Natural killer cell (primary cell): Measurements from ENCODE around the gene TRIM52. TPM values are rescaled to one million over a fixed set of nuclear protein-coding genes. Genes with fewer than 3 reads are reported as not detected.
A peak's percentile ranks its signal among the peaks of the same experiment; 100 is the strongest.

Source experiments
- ATAC-seq, 3 donors: fragments of 150-1000 bp in 2 of 3; fragments of 200-7000 bp in 1 of 3; cut with Tn5 transposase; 1 replicate in 1 of 3; 2 replicates in 2 of 3; pipeline ENCODE4 v1.10.0; 2021; ENCODE audit warnings: mild to moderate bottlenecking in 2 of 3, moderate library complexity in 2 of 3
- DNase-seq, 2 donors: peaks; one replicate each; pipeline versions ENCODE4 v3.0.0 to v3.0.0-alpha.2; 2013 to 2021; ENCODE audit warnings: mixed read lengths in 1 of 2
- H3K27ac ChIP-seq: one replicate; pipeline ENCODE4 v1.5.1; 2013; ENCODE audit warnings: mild to moderate bottlenecking, low read length
- H3K27me3 ChIP-seq: one replicate; pipeline ENCODE4 v1.6.1; 2013; ENCODE audit warnings: low read length; ENCODE audit not compliant: control insufficient read depth, insufficient read depth
- H3K36me3 ChIP-seq: one replicate; pipeline ENCODE4 v1.6.1; 2013; ENCODE audit warnings: low read length; ENCODE audit not compliant: control insufficient read depth, insufficient read depth
- H3K4me1 ChIP-seq: one replicate; pipeline ENCODE4 v1.6.1; 2013; ENCODE audit warnings: low read length; ENCODE audit not compliant: control insufficient read depth, insufficient read depth
- H3K4me3 ChIP-seq: one replicate; pipeline ENCODE4 v1.5.1; 2013; ENCODE audit warnings: low read length
- H3K9me3 ChIP-seq: one replicate; pipeline ENCODE4 v1.6.1; 2013; ENCODE audit warnings: low read length; ENCODE audit not compliant: control insufficient read depth, insufficient read depth
- H3K27ac Mint-ChIP-seq, 2 donors: one replicate each; pipeline ENCODE4 v1.8.0; 2022; ENCODE audit warnings: mild to moderate bottlenecking in 2 of 2, mixed read lengths in 2 of 2, moderate library complexity in 1 of 2
- H3K27me3 Mint-ChIP-seq, 2 donors: one replicate each; pipeline ENCODE4 v1.8.0; 2022; ENCODE audit warnings: low read depth in 2 of 2, mixed read lengths in 2 of 2
- H3K36me3 Mint-ChIP-seq: one replicate; pipeline ENCODE4 v1.8.0; 2022; ENCODE audit warnings: mixed read lengths
- H3K4me1 Mint-ChIP-seq, 2 donors: one replicate each; pipeline ENCODE4 v1.8.0; 2022; ENCODE audit warnings: mixed read lengths in 2 of 2
- H3K4me3 Mint-ChIP-seq: one replicate; pipeline ENCODE4 v1.8.0; 2022; ENCODE audit warnings: mild to moderate bottlenecking, moderate library complexity, mixed read lengths
- H3K9me3 Mint-ChIP-seq, 2 donors: one replicate each; pipeline ENCODE4 v1.8.0; 2022; ENCODE audit warnings: mixed read lengths in 2 of 2
- WGBS: methylation state at CpG from one replicate; pipeline ENCODE4 v1.1.7; 2013; ENCODE audit warnings: missing lambda C conversion rate; ENCODE audit not compliant: insufficient coverage; 5-methylcytosine and 5-hydroxymethylcytosine counted together
- intact Hi-C: fragments of 100-400 bp; cut with micrococcal nuclease; formaldehyde crosslinking; loops from one replicate; pipeline ENCODE4 v1.14.2; 2022
- total RNA-seq, 4 donors: library from RNA; stranded (reverse); fragments of 120-200 nt in 1 of 4; gene quantifications; one replicate each; pipeline versions ENCODE4 v1.2.3 to v1.2.4, GENCODE V29; 2013 to 2022
- TF ChIP-seq, protein P1 (sequence below): fragments of 200-600 bp; IDR thresholded peaks from one replicate; pipeline ENCODE4 v1.8.0; 2022; ENCODE audit warnings: antibody characterized with exemption

Gene TRIM52
- total RNA-seq, 3 donors from 2014 or later (not counting 1 experiment from before 2014, with no cell fraction given): 43.4 to 60.0 (median 44.4) TPM

- 54% methylated on average over 22 of the region's 22 CpGs for WGBS
- TF ChIP-seq, protein P1, sequence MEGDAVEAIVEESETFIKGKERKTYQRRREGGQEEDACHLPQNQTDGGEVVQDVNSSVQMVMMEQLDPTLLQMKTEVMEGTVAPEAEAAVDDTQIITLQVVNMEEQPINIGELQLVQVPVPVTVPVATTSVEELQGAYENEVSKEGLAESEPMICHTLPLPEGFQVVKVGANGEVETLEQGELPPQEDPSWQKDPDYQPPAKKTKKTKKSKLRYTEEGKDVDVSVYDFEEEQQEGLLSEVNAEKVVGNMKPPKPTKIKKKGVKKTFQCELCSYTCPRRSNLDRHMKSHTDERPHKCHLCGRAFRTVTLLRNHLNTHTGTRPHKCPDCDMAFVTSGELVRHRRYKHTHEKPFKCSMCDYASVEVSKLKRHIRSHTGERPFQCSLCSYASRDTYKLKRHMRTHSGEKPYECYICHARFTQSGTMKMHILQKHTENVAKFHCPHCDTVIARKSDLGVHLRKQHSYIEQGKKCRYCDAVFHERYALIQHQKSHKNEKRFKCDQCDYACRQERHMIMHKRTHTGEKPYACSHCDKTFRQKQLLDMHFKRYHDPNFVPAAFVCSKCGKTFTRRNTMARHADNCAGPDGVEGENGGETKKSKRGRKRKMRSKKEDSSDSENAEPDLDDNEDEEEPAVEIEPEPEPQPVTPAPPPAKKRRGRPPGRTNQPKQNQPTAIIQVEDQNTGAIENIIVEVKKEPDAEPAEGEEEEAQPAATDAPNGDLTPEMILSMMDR: no peak
Measured at GRCh38 chr5:181224390-181225229, 36.3 kb downstream of the TRIM52 start.

GRCh38 chr5:181223729-181224389 lies 37.1 kb downstream of the TRIM52 start:
- peak; percentile 54 to 76 for DNase-seq

More at GRCh38 chr5:181224390-181225229, 36.3 kb downstream of the TRIM52 start:
- Histone ChIP-seq H3K36me3 (no peaks in the 10 kb centered on the region), H3K4me1 (peaks cover 40% of the 10 kb centered on the region), H3K27ac (peak overlapping the region; percentile 91), H3K4me3 (peak overlapping the region; percentile 82), H3K27me3 (no peaks in the 10 kb centered on the region), H3K9me3 (no peaks in the 10 kb centered on the region)
- peak overlapping the region; percentile 96 to 99 for H3K27ac Mint-ChIP-seq
- intact Hi-C loops: loop anchor here (10.0 kb wide), 1 partner anchor 420 kb away; the partner anchor contains the start of gene MGAT1
- no peaks in the 10 kb centered on the region for H3K9me3 Mint-ChIP-seq
- peak overlapping the region; percentile 95 for H3K4me3 Mint-ChIP-seq
- DNase-seq (peak; percentile 30 to 61), ATAC-seq (no peak)
- peaks cover 6% of the 10 kb centered on the region for H3K36me3 Mint-ChIP-seq
- peaks cover 58 to 64% of the 10 kb centered on the region in 2 donors for H3K4me1 Mint-ChIP-seq
- H3K27me3 Mint-ChIP-seq: peaks cover 0 to 2% of the 10 kb centered on the region in 2 donors

DNA sequence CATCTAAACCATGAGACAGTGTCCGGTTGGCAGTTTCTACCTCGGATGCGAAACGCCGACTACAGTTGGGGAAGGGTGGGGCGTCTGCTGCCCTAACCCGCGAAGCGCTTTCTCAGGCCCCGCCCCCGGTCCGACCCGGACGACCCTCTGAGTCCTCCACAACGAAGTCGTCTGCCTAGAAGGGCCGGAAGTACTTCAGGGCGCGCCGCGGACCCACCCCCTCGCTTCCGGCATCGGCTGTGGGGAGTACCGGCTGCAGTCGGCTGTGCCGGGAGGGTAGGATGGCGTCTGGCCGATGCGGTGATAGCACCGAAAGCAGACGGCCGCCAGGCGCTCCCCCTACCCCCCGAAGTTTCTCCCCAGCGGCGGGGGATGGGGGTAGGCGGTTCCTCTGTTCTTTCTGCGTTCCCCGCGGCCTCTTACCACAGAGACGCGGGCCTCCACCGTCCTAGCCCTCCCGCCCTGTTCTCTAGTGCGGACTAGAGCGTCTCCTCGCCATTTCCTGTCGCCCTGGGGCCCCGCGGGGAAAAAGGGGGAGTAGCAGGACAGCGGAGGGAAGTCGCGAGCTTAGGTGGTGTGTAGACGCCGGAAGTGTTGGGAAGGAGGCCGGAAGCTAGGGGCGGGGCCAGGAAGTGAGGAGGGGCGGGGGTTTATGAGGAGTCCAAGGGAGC lies 37.8 kb downstream of the TRIM52 start, which contains the start of gene TRIM41:
TSS of gene TRIM41 (plus strand) at position 224 of the 671 bp plus-strand sequence. CDS start 719 bp downstream, outside the sequence.
- Mint-ChIP-seq H3K9me3 (no peaks in the 10 kb centered on the region), H3K4me3 (peak within 1 kb of the TSS; percentile 95), H3K36me3 (peaks cover 6% of the 10 kb centered on the region), H3K27ac (peak within 1 kb of the TSS; percentile 96 to 99), H3K27me3 (peaks cover 0 to 2% of the 10 kb centered on the region in 2 donors), H3K4me1 (peaks cover 59 to 70% of the 10 kb centered on the region in 2 donors)
- TF ChIP-seq, protein P1: no peak
- Histone ChIP-seq H3K9me3 (no peaks in the 10 kb centered on the region), H3K4me3 (peak within 1 kb of the TSS; percentile 82), H3K27me3 (no peaks in the 10 kb centered on the region), H3K4me1 (peaks cover 50% of the 10 kb centered on the region), H3K36me3 (no peaks in the 10 kb centered on the region), H3K27ac (peak within 1 kb of the TSS; percentile 91)
- intact Hi-C loops: loop anchor here (1.0 to 10.0 kb wide), 4 partner anchors 20 to 418 kb away; partner anchors contain the start of genes MGAT1, RACK1 and TRIM52
- DNase-seq (peak; percentile 96 to 97), ATAC-seq (peak; percentile 60 to 88 (median 75))
- WGBS: under 1% methylated on average over 59 of the region's 59 CpGs

More at GRCh38 chr5:181223729-181224389, 37.1 kb downstream of the TRIM52 start:
- Histone ChIP-seq H3K4me3 (peak overlapping the region; percentile 82), H3K9me3 (no peaks in the 10 kb centered on the region), H3K4me1 (peaks cover 44% of the 10 kb centered on the region), H3K27ac (peak overlapping the region; percentile 91), H3K36me3 (no peaks in the 10 kb centered on the region), H3K27me3 (no peaks in the 10 kb centered on the region)
- H3K4me3 Mint-ChIP-seq: peak overlapping the region; percentile 95
- intact Hi-C loops: loop anchor here (1.0 to 10.0 kb wide), 4 partner anchors 19 to 419 kb away; partner anchors contain the start of genes MGAT1, RACK1 and TRIM52
- peaks cover 0 to 2% of the 10 kb centered on the region in 2 donors for H3K27me3 Mint-ChIP-seq
- peaks cover 6% of the 10 kb centered on the region for H3K36me3 Mint-ChIP-seq
- peak overlapping the region; percentile 96 to 99 for H3K27ac Mint-ChIP-seq
- ATAC-seq: peak; percentile 0 to 5 (median 3)
- H3K9me3 Mint-ChIP-seq: no peaks in the 10 kb centered on the region
- peaks cover 56 to 64% of the 10 kb centered on the region in 2 donors for H3K4me1 Mint-ChIP-seq
- TF ChIP-seq, protein P1: no peak
- WGBS: 1% methylated on average over 31 of the region's 31 CpGs
